GOT3 (cell line): ENCODE measurements around the gene GRB14.
"Not testable (repeated sequence)": the region's sequence is repeated elsewhere in the genome, so short reads cannot be mapped to it uniquely, and the experiment has no call there.

ENCODE experiments used
- DNase-seq: peaks from one replicate; lab custom pipeline; 2025; ENCODE audit warnings: mixed read lengths; lab: John Stamatoyannopoulos, UW

The GRB14 gene

GRCh38 chr2:164495491-164496223, 125.6 kb downstream of the GRB14 start:
- no peak for DNase-seq

- DNase-seq = no peak
Observed at GRCh38 chr2:164485541-164485940, 135.7 kb downstream of the GRB14 start.

GRCh38 chr2:164479460-164479859, 141.8 kb downstream of the GRB14 start:
- no peak for DNase-seq

- DNase-seq = no peak
Observed at GRCh38 chr2:164478205-164478604, 143.1 kb downstream of the GRB14 start.

- DNase-seq = no peak
Observed at GRCh38 chr2:164474873-164475272, 146.4 kb downstream of the GRB14 start.

GRCh38 chr2:164473021-164473420, 148.3 kb downstream of the GRB14 start:
- DNase-seq = no peak

- not testable (repeated sequence) for DNase-seq
Observed at GRCh38 chr2:164465047-164465446, 156.2 kb downstream of the GRB14 start.

- DNase-seq = no peak
Observed at GRCh38 chr2:164464376-164464775, 156.9 kb downstream of the GRB14 start.

- DNase-seq = no peak
Observed at GRCh38 chr2:164458792-164459191, 162.5 kb downstream of the GRB14 start.

GRCh38 chr2:164457271-164457670, 164.0 kb downstream of the GRB14 start:
- DNase-seq = no peak

- DNase-seq = no peak
Observed at GRCh38 chr2:164456619-164457018, 164.7 kb downstream of the GRB14 start.

GRCh38 chr2:164453656-164454305, 167.5 kb downstream of the GRB14 start:
- DNase-seq = no peak

GRCh38 chr2:164450278-164450677, 171.0 kb downstream of the GRB14 start:
- no peak for DNase-seq

GRCh38 chr2:164449706-164450105, 171.6 kb downstream of the GRB14 start:
- DNase-seq = no peak

- DNase-seq = no peak
Observed at GRCh38 chr2:164447660-164448059, 173.6 kb downstream of the GRB14 start.
